HepG2 (cell line): ENCODE data around the gene SOX9. TPM values are rescaled to one million over a fixed set of nuclear protein-coding genes. Genes with fewer than 3 reads are reported as not detected.
A peak's percentile ranks its signal among the peaks of the same experiment; 100 is the strongest.

Source experiments
- ATM ChIP-seq: fragments of 450-650 bp; IDR thresholded peaks from 2 replicates; pipeline ENCODE4 v1.7.1; 2017; ENCODE audit warnings: mild to moderate bottlenecking, borderline replicate concordance
- BRCA1 ChIP-seq: sonication (generic); formaldehyde crosslinking; IDR thresholded peaks from 2 replicates; pipeline ENCODE4 v1.4.0; 2020; ENCODE audit warnings: missing genetic modification reagents
- EEA1 ChIP-seq: sonication (generic); formaldehyde crosslinking; IDR thresholded peaks from 2 replicates; pipeline ENCODE4 v1.5.1; 2020; ENCODE audit warnings: mild to moderate bottlenecking, missing genetic modification reagents, borderline replicate concordance
- GATA4 ChIP-seq: sonication (generic); IDR thresholded peaks from 2 replicates; pipeline ENCODE4 v1.6.1; 2016; ENCODE audit warnings: antibody characterized with exemption, low read depth, borderline replicate concordance
- KMT2B ChIP-seq: IDR thresholded peaks from 2 replicates; pipeline ENCODE4 v1.6.1; 2016; ENCODE audit warnings: missing genetic modification reagents, missing compliant biosample characterization
- MED13 ChIP-seq: sonication (generic); formaldehyde crosslinking; IDR thresholded peaks from 2 replicates; pipeline ENCODE4 v1.5.0; 2020; ENCODE audit warnings: missing genetic modification reagents
- MYNN ChIP-seq: sonication (generic); formaldehyde crosslinking; IDR thresholded peaks from 2 replicates; pipeline ENCODE4 v1.4.0; 2020; ENCODE audit warnings: mild to moderate bottlenecking, low read depth, missing genetic modification reagents
- TEF ChIP-seq: sonication (generic); formaldehyde crosslinking; IDR thresholded peaks from 2 replicates; pipeline ENCODE4 v1.5.0; 2020; ENCODE audit warnings: missing genetic modification reagents
- YY1 ChIP-seq: IDR thresholded peaks from 2 replicates; pipeline ENCODE4 v1.6.1; 2011; ENCODE audit warnings: low read length, low read depth, moderate library complexity, mild to moderate bottlenecking; ENCODE audit not compliant: insufficient read depth, insufficient replicate concordance
- ZBTB34 ChIP-seq: sonication (generic); formaldehyde crosslinking; IDR thresholded peaks from 2 replicates; pipeline ENCODE4 v1.8.0; 2022; ENCODE audit warnings: mild to moderate bottlenecking, missing genetic modification reagents
- ZNF280D ChIP-seq: sonication (generic); formaldehyde crosslinking; IDR thresholded peaks from 2 replicates; pipeline ENCODE4 v1.5.1; 2020; ENCODE audit warnings: mild to moderate bottlenecking, missing genetic modification reagents
- ZNF503 ChIP-seq: sonication (generic); formaldehyde crosslinking; IDR thresholded peaks from 2 replicates; pipeline ENCODE4 v1.4.0; 2020; ENCODE audit warnings: missing genetic modification reagents
- ZNF572 ChIP-seq: sonication (generic); formaldehyde crosslinking; IDR thresholded peaks from 2 replicates; pipeline ENCODE4 v1.5.1; 2020; ENCODE audit warnings: mild to moderate bottlenecking, missing genetic modification reagents
- ZNF589 ChIP-seq: sonication (generic); formaldehyde crosslinking; conservative IDR thresholded peaks from 2 replicates; pipeline ENCODE4 v1.8.0; 2022; ENCODE audit warnings: mild to moderate bottlenecking, moderate library complexity, missing genetic modification reagents
- ZNF761 ChIP-seq: sonication (generic); formaldehyde crosslinking; conservative IDR thresholded peaks from 2 replicates; pipeline ENCODE4 v1.4.0; 2020; ENCODE audit warnings: mild to moderate bottlenecking, missing genetic modification reagents
- polyA plus RNA-seq, 8 experiments: library from polyadenylated mRNA; depleted of rRNA in 3 of 8; stranded (reverse) in 7 of 8; unstranded in 1 of 8; fragments of >200 nt; fragmentation: Illumina TruSeq in 4 of 8; extraction: Trizol in 4 of 8; gene quantifications; 2 replicates each; pipeline versions ENCODE4 v1.2.1 to v1.2.3, GENCODE V29; 2011 to 2016; ENCODE audit warnings: low read depth in 4 of 8, missing spikeins in 1 of 8, mixed read lengths in 1 of 8; ENCODE audit not compliant: insufficient read depth in 1 of 8
- total RNA-seq, 5 experiments: library from RNA; depleted of rRNA; stranded (reverse); fragments of >200 nt; fragmentation: Illumina TruSeq; extraction: Trizol; gene quantifications; 2 replicates each; pipeline ENCODE4 v1.2.3, GENCODE V29; 2016; ENCODE audit warnings: low read depth in 1 of 5

Gene SOX9
- total and polyA plus RNA-seq, 2 of the 13 experiments (the other 11 are each of a cell fraction or from before 2014, with no cell fraction given) = 16.1 to 27.6 TPM

GRCh38 chr17:72092710-72093322, 28.0 kb upstream of the SOX9 start (continued):
- TF ChIP-seq KMT2B (CRISPR knock-in tag) (0 out of 2 replicates have a peak, but pooled peaks have one; percentile 31), ZNF761 (peak; percentile 74; the same call in 1 of the 2 replicates), ZNF503 (CRISPR knock-in tag) (peak; percentile 90), ZBTB34 (CRISPR knock-in tag) (peak; percentile 91; the same call in 1 of the 2 replicates), YY1 (peak; percentile 85), ZNF572 (no peak), TEF (no peak), MYNN (no peak), GATA4 (no peak), EEA1 (CRISPR knock-in tag) (no peak), ATM (no peak), ZNF589 (CRISPR knock-in tag) (no peak), BRCA1 (CRISPR knock-in tag) (peak; percentile 78; the same call in 1 of the 2 replicates), MED13 (peak; percentile 83), ZNF280D (CRISPR knock-in tag) (peak; percentile 89)
